ENCODE data around the gene NCKAP5.
A peak's percentile ranks its signal among the peaks of the same experiment; 100 is the strongest.

The NCKAP5 gene

GRCh38 chr2:132804051-132804450, 764.2 kb downstream of the NCKAP5 start:
- Histone ChIP-seq H3K4me1 (ENCODE audit: control insufficient read depth, insufficient read depth, low read length, unreplicated experiment) (peaks cover 13% of the 10 kb centered on the region), H3K4me3 (ENCODE audit: low read depth, low read length) (no peak overlapping the region), H3K36me3 (ENCODE audit: insufficient read depth, low read length) (no peaks in the 10 kb centered on the region), H3K27me3 (ENCODE audit: insufficient read depth, low read length) (no peaks in the 10 kb centered on the region), H3K27ac (ENCODE audit: low read depth, low read length) (peak overlapping the region; percentile 22), H2AFZ (ENCODE audit: low read length, unreplicated experiment) (no peak overlapping the region), H3K79me2 (ENCODE audit: control insufficient read depth, insufficient read depth, low read length, unreplicated experiment) (no peaks in the 10 kb centered on the region)

- Histone ChIP-seq H3K4me1 (ENCODE audit: control insufficient read depth, insufficient read depth, low read length, unreplicated experiment) (peaks cover 10% of the 10 kb centered on the region), H2AFZ (ENCODE audit: low read length, unreplicated experiment) (no peak overlapping the region), H3K36me3 (ENCODE audit: insufficient read depth, low read length) (no peaks in the 10 kb centered on the region), H3K27me3 (ENCODE audit: insufficient read depth, low read length) (no peaks in the 10 kb centered on the region), H3K79me2 (ENCODE audit: control insufficient read depth, insufficient read depth, low read length, unreplicated experiment) (no peaks in the 10 kb centered on the region), H3K27ac (ENCODE audit: low read depth, low read length) (no peak overlapping the region), H3K4me3 (ENCODE audit: low read depth, low read length) (no peak overlapping the region)
Measured at GRCh38 chr2:132798341-132798740, 769.9 kb downstream of the NCKAP5 start.

GRCh38 chr2:132797556-132797955, 770.7 kb downstream of the NCKAP5 start:
- H3K27ac ChIP-seq (ENCODE audit: low read depth, low read length), result no peak overlapping the region
- H3K4me1 ChIP-seq (ENCODE audit: control insufficient read depth, insufficient read depth, low read length, unreplicated experiment), result peaks cover 10% of the 10 kb centered on the region
- no peak overlapping the region for H3K4me3 ChIP-seq (ENCODE audit: low read depth, low read length)
- no peaks in the 10 kb centered on the region for H3K27me3 ChIP-seq (ENCODE audit: insufficient read depth, low read length)
- no peaks in the 10 kb centered on the region for H3K36me3 ChIP-seq (ENCODE audit: insufficient read depth, low read length)
- no peak overlapping the region for H2AFZ ChIP-seq (ENCODE audit: low read length, unreplicated experiment)
- H3K79me2 ChIP-seq (ENCODE audit: control insufficient read depth, insufficient read depth, low read length, unreplicated experiment), result no peaks in the 10 kb centered on the region

- Histone ChIP-seq H3K79me2 (ENCODE audit: control insufficient read depth, insufficient read depth, low read length, unreplicated experiment) (no peaks in the 10 kb centered on the region), H3K27me3 (ENCODE audit: insufficient read depth, low read length) (no peaks in the 10 kb centered on the region), H3K27ac (ENCODE audit: low read depth, low read length) (no peak overlapping the region), H3K36me3 (ENCODE audit: insufficient read depth, low read length) (no peaks in the 10 kb centered on the region), H2AFZ (ENCODE audit: low read length, unreplicated experiment) (no peak overlapping the region), H3K4me1 (ENCODE audit: control insufficient read depth, insufficient read depth, low read length, unreplicated experiment) (peaks cover 10% of the 10 kb centered on the region), H3K4me3 (ENCODE audit: low read depth, low read length) (no peak overlapping the region)
Measured at GRCh38 chr2:132797071-132797470, 771.2 kb downstream of the NCKAP5 start.

GRCh38 chr2:132795220-132795619, 773.0 kb downstream of the NCKAP5 start:
- no peak overlapping the region for H3K4me3 ChIP-seq (ENCODE audit: low read depth, low read length)
- H3K79me2 ChIP-seq (ENCODE audit: control insufficient read depth, insufficient read depth, low read length, unreplicated experiment), result no peaks in the 10 kb centered on the region
- no peaks in the 10 kb centered on the region for H3K27me3 ChIP-seq (ENCODE audit: insufficient read depth, low read length)
- H3K27ac ChIP-seq (ENCODE audit: low read depth, low read length), result no peak overlapping the region
- H2AFZ ChIP-seq (ENCODE audit: low read length, unreplicated experiment), result no peak overlapping the region
- H3K4me1 ChIP-seq (ENCODE audit: control insufficient read depth, insufficient read depth, low read length, unreplicated experiment), result peaks cover 10% of the 10 kb centered on the region
- no peaks in the 10 kb centered on the region for H3K36me3 ChIP-seq (ENCODE audit: insufficient read depth, low read length)

GRCh38 chr2:132793532-132793931, 774.7 kb downstream of the NCKAP5 start:
- no peak overlapping the region for H3K4me3 ChIP-seq (ENCODE audit: low read depth, low read length)
- H3K36me3 ChIP-seq (ENCODE audit: insufficient read depth, low read length), result no peaks in the 10 kb centered on the region
- no peak overlapping the region for H2AFZ ChIP-seq (ENCODE audit: low read length, unreplicated experiment)
- H3K79me2 ChIP-seq (ENCODE audit: control insufficient read depth, insufficient read depth, low read length, unreplicated experiment), result no peaks in the 10 kb centered on the region
- no peak overlapping the region for H3K27ac ChIP-seq (ENCODE audit: low read depth, low read length)
- H3K4me1 ChIP-seq (ENCODE audit: control insufficient read depth, insufficient read depth, low read length, unreplicated experiment), result peaks cover 10% of the 10 kb centered on the region
- H3K27me3 ChIP-seq (ENCODE audit: insufficient read depth, low read length), result no peaks in the 10 kb centered on the region

GRCh38 chr2:132790207-132790785, 778.0 kb downstream of the NCKAP5 start:
- H2AFZ ChIP-seq (ENCODE audit: low read length, unreplicated experiment), result no peak overlapping the region
- no peaks in the 10 kb centered on the region for H3K36me3 ChIP-seq (ENCODE audit: insufficient read depth, low read length)
- H3K27me3 ChIP-seq (ENCODE audit: insufficient read depth, low read length), result no peaks in the 10 kb centered on the region
- no peak overlapping the region for H3K4me3 ChIP-seq (ENCODE audit: low read depth, low read length)
- no peaks in the 10 kb centered on the region for H3K79me2 ChIP-seq (ENCODE audit: control insufficient read depth, insufficient read depth, low read length, unreplicated experiment)
- H3K4me1 ChIP-seq (ENCODE audit: control insufficient read depth, insufficient read depth, low read length, unreplicated experiment), result no peaks in the 10 kb centered on the region
- no peak overlapping the region for H3K27ac ChIP-seq (ENCODE audit: low read depth, low read length)

- Histone ChIP-seq H2AFZ (ENCODE audit: low read length, unreplicated experiment) (no peak overlapping the region), H3K27ac (ENCODE audit: low read depth, low read length) (no peak overlapping the region), H3K4me3 (ENCODE audit: low read depth, low read length) (no peak overlapping the region), H3K4me1 (ENCODE audit: control insufficient read depth, insufficient read depth, low read length, unreplicated experiment) (no peaks in the 10 kb centered on the region), H3K79me2 (ENCODE audit: control insufficient read depth, insufficient read depth, low read length, unreplicated experiment) (no peaks in the 10 kb centered on the region), H3K36me3 (ENCODE audit: insufficient read depth, low read length) (no peaks in the 10 kb centered on the region), H3K27me3 (ENCODE audit: insufficient read depth, low read length) (no peaks in the 10 kb centered on the region)
Measured at GRCh38 chr2:132789066-132789465, 779.2 kb downstream of the NCKAP5 start.

- Histone ChIP-seq H3K27me3 (ENCODE audit: insufficient read depth, low read length) (no peaks in the 10 kb centered on the region), H3K79me2 (ENCODE audit: control insufficient read depth, insufficient read depth, low read length, unreplicated experiment) (no peaks in the 10 kb centered on the region), H3K4me1 (ENCODE audit: control insufficient read depth, insufficient read depth, low read length, unreplicated experiment) (no peaks in the 10 kb centered on the region), H3K36me3 (ENCODE audit: insufficient read depth, low read length) (no peaks in the 10 kb centered on the region), H3K27ac (ENCODE audit: low read depth, low read length) (no peak overlapping the region), H2AFZ (ENCODE audit: low read length, unreplicated experiment) (no peak overlapping the region), H3K4me3 (ENCODE audit: low read depth, low read length) (no peak overlapping the region)
Measured at GRCh38 chr2:132788310-132788838, 779.9 kb downstream of the NCKAP5 start.

- Histone ChIP-seq H3K36me3 (ENCODE audit: insufficient read depth, low read length) (no peaks in the 10 kb centered on the region), H3K27me3 (ENCODE audit: insufficient read depth, low read length) (no peaks in the 10 kb centered on the region), H3K79me2 (ENCODE audit: control insufficient read depth, insufficient read depth, low read length, unreplicated experiment) (no peaks in the 10 kb centered on the region), H3K4me3 (ENCODE audit: low read depth, low read length) (no peak overlapping the region), H3K4me1 (ENCODE audit: control insufficient read depth, insufficient read depth, low read length, unreplicated experiment) (no peaks in the 10 kb centered on the region), H3K27ac (ENCODE audit: low read depth, low read length) (no peak overlapping the region), H2AFZ (ENCODE audit: low read length, unreplicated experiment) (no peak overlapping the region)
Measured at GRCh38 chr2:132783883-132784282, 784.4 kb downstream of the NCKAP5 start.

- Histone ChIP-seq H2AFZ (ENCODE audit: low read length, unreplicated experiment) (no peak overlapping the region), H3K4me1 (ENCODE audit: control insufficient read depth, insufficient read depth, low read length, unreplicated experiment) (no peaks in the 10 kb centered on the region), H3K4me3 (ENCODE audit: low read depth, low read length) (no peak overlapping the region), H3K36me3 (ENCODE audit: insufficient read depth, low read length) (no peaks in the 10 kb centered on the region), H3K79me2 (ENCODE audit: control insufficient read depth, insufficient read depth, low read length, unreplicated experiment) (no peaks in the 10 kb centered on the region), H3K27ac (ENCODE audit: low read depth, low read length) (no peak overlapping the region), H3K27me3 (ENCODE audit: insufficient read depth, low read length) (no peaks in the 10 kb centered on the region)
Measured at GRCh38 chr2:132782176-132782783, 786.0 kb downstream of the NCKAP5 start.

Measured in ACC112 (cell line).